HepG2 (cell line): ENCODE results near the gene BEST2. TPM values are rescaled to one million over a fixed set of nuclear protein-coding genes. Genes with fewer than 3 reads are reported as not detected.

Experiments
- BATF2 ChIP-seq: sonication (generic); formaldehyde crosslinking; IDR thresholded peaks from 2 replicates; pipeline ENCODE4 v1.8.0; 2022; ENCODE audit warnings: mild to moderate bottlenecking, missing genetic modification reagents, moderate library complexity
- ETV5 ChIP-seq: IDR thresholded peaks from 2 replicates; pipeline ENCODE4 v1.6.1; 2018; ENCODE audit warnings: missing biosample characterization, missing genetic modification reagents, inconsistent platforms, borderline replicate concordance
- HMGXB3 ChIP-seq: sonication (generic); formaldehyde crosslinking; IDR thresholded peaks from 2 replicates; pipeline ENCODE4 v1.4.0; 2020; ENCODE audit warnings: missing genetic modification reagents, borderline replicate concordance
- HOMEZ ChIP-seq: IDR thresholded peaks from 2 replicates; pipeline ENCODE4 v1.6.1; 2016; ENCODE audit warnings: low read depth
- KDM1A ChIP-seq: IDR thresholded peaks from 2 replicates; pipeline ENCODE4 v1.6.1; 2016; ENCODE audit warnings: missing compliant biosample characterization
- MAFG ChIP-seq: sonication (generic); formaldehyde crosslinking; IDR thresholded peaks from 2 replicates; pipeline ENCODE4 v1.5.1; 2020; ENCODE audit warnings: mild to moderate bottlenecking, missing genetic modification reagents
- MTA3 ChIP-seq: sonication (generic); formaldehyde crosslinking; IDR thresholded peaks from 2 replicates; pipeline ENCODE4 v1.4.0; 2020; ENCODE audit warnings: missing genetic modification reagents
- NPAS2 ChIP-seq: sonication (generic); formaldehyde crosslinking; IDR thresholded peaks from 2 replicates; pipeline ENCODE4 v1.8.0; 2022; ENCODE audit warnings: mild to moderate bottlenecking, missing genetic modification reagents, borderline replicate concordance
- RFX3 ChIP-seq: IDR thresholded peaks from 2 replicates; pipeline ENCODE4 v1.6.1; 2016; ENCODE audit warnings: missing biosample characterization, missing genetic modification reagents
- TCF7L2 ChIP-seq: IDR thresholded peaks from 2 replicates; pipeline ENCODE4 v1.6.1; 2011; ENCODE audit warnings: mild to moderate bottlenecking, low read depth, low read length, moderate library complexity
- TFDP2 ChIP-seq: sonication (generic); formaldehyde crosslinking; IDR thresholded peaks from 2 replicates; pipeline ENCODE4 v1.4.0; 2020; ENCODE audit warnings: missing genetic modification reagents
- ZBTB33 ChIP-seq: sonication (generic); formaldehyde crosslinking; IDR thresholded peaks from 2 replicates; pipeline ENCODE4 v1.4.0; 2020; ENCODE audit warnings: missing genetic modification reagents
- ZFP1 ChIP-seq: IDR thresholded peaks from 2 replicates; pipeline ENCODE4 v1.6.1; 2016
- ZNF180 ChIP-seq: sonication (generic); formaldehyde crosslinking; IDR thresholded peaks from 2 replicates; pipeline ENCODE4 v1.4.0; 2020; ENCODE audit warnings: low read depth, missing genetic modification reagents, borderline replicate concordance
- ZNF432 ChIP-seq: sonication (generic); formaldehyde crosslinking; IDR thresholded peaks from 2 replicates; pipeline ENCODE4 v1.5.0; 2020; ENCODE audit warnings: missing genetic modification reagents, mild to moderate bottlenecking, borderline replicate concordance
- ZNF468 ChIP-seq: sonication (generic); formaldehyde crosslinking; IDR thresholded peaks from 2 replicates; pipeline ENCODE4 v1.8.0; 2022; ENCODE audit warnings: mild to moderate bottlenecking, moderate library complexity, missing genetic modification reagents
- ZNF484 ChIP-seq: sonication (generic); formaldehyde crosslinking; IDR thresholded peaks from 2 replicates; pipeline ENCODE4 v1.5.1; 2020; ENCODE audit warnings: mild to moderate bottlenecking, low read depth, missing genetic modification reagents, borderline replicate concordance
- ZNF570 ChIP-seq: sonication (generic); formaldehyde crosslinking; IDR thresholded peaks from 2 replicates; pipeline ENCODE4 v1.4.0; 2020; ENCODE audit warnings: mild to moderate bottlenecking, missing genetic modification reagents, borderline replicate concordance
- ZNF652 ChIP-seq: IDR thresholded peaks from 2 replicates; pipeline ENCODE4 v1.6.1; 2016; ENCODE audit warnings: low read depth, borderline replicate concordance
- ZNF672 ChIP-seq: sonication (generic); formaldehyde crosslinking; IDR thresholded peaks from 2 replicates; pipeline ENCODE4 v1.8.1; 2022; ENCODE audit warnings: missing genetic modification reagents
- polyA plus RNA-seq, 8 experiments: library from polyadenylated mRNA; depleted of rRNA in 3 of 8; stranded (reverse) in 7 of 8; unstranded in 1 of 8; fragments of >200 nt; fragmentation: Illumina TruSeq in 4 of 8; extraction: Trizol in 4 of 8; gene quantifications; 2 replicates each; pipeline versions ENCODE4 v1.2.1 to v1.2.3, GENCODE V29; 2011 to 2016; ENCODE audit warnings: low read depth in 4 of 8, missing spikeins in 1 of 8, mixed read lengths in 1 of 8; ENCODE audit not compliant: insufficient read depth in 1 of 8
- total RNA-seq, 5 experiments: library from RNA; depleted of rRNA; stranded (reverse); fragments of >200 nt; fragmentation: Illumina TruSeq; extraction: Trizol; gene quantifications; 2 replicates each; pipeline ENCODE4 v1.2.3, GENCODE V29; 2016; ENCODE audit warnings: low read depth in 1 of 5

BEST2 gene
- total and polyA plus RNA-seq, 2 of the 13 experiments (the other 11 are each of a cell fraction or from before 2014, with no cell fraction given), result not detected

- TF ChIP-seq BATF2 (CRISPR knock-in tag) (no peak), NPAS2 (CRISPR knock-in tag) (no peak), MAFG (CRISPR knock-in tag) (no peak), ZBTB33 (0 out of 2 replicates have a peak, but pooled peaks have one; percentile 25), MTA3 (CRISPR knock-in tag) (no peak), ZNF180 (CRISPR knock-in tag) (no peak), ZNF484 (CRISPR knock-in tag) (no peak), ZNF468 (no peak), HOMEZ (CRISPR knock-in tag) (no peak), TFDP2 (CRISPR knock-in tag) (peak; percentile 93), KDM1A (no peak), ZFP1 (CRISPR knock-in tag) (no peak), ZNF432 (no peak), ETV5 (CRISPR knock-in tag) (no peak), ZNF652 (CRISPR knock-in tag) (no peak), RFX3 (CRISPR knock-in tag) (peak; percentile 84), TCF7L2 (no peak), HMGXB3 (CRISPR knock-in tag) (peak; percentile 40), ZNF570 (CRISPR knock-in tag) (no peak), ZNF672 (no peak)
Observed at GRCh38 chr19:12736995-12737834, 14.4 kb upstream of the BEST2 start, which contains the start of gene GET3 (continued).
